ENCODE measurements around the gene DNAJC12.

GRCh38 chr10:67780759-67781538, 57.0 kb downstream of the DNAJC12 start:
- TF ChIP-seq CTCF (IDR thresholded peaks at IDR 0.05) (no peak), POLR2A (IDR thresholded peaks at IDR 0.05) (no peak)
